ENCODE measurements around the gene ABHD2. TPM values are rescaled to one million over a fixed set of nuclear protein-coding genes. Genes with fewer than 3 reads are reported as not detected.

ABHD2 gene
- total RNA-seq, 5 donors from 2014 or later (not counting 1 experiment from before 2014, with no cell fraction given), result 52.5 to 70.8 (median 58.5) TPM

DNA sequence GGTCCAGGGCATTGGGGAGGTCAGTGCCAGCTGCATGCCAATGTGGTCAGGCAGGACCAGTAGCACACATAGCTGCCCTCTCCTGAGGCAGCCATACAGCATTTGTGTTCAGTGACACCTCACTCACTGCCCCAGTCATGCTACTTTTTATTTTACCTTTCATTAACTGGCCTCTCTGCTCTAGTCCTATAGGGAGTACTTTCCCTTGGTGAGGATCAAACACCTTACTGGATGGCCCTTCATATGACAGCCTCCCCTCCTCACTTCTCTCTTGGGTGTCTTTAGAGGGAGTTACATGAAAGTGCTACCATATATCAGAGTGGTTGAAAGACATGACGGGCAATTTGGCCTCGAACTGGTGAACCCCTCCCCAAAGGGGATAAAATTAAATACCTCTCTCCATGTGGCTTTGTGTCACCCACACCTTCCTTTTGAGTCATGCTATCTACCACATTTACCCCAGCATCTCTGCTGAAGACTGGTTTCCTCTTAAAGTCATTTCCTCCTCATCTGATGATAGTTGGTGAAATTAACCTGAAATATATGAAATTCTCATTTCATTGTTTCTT is 115.5 kb downstream of the ABHD2 start:
- H3K36me3 ChIP-seq (ENCODE audit: control insufficient read depth in 2 of 2, extremely low read depth in 1 of 2, insufficient read depth in 1 of 2, low read length in 1 of 2), result peaks cover 1 to 5% of the 10 kb centered on the region in 2 donors
- peaks cover 4 to 21% of the 10 kb centered on the region in 2 experiments for H3K4me1 ChIP-seq (ENCODE audit: control insufficient read depth in 1 of 2, extremely low read depth in 1 of 2, insufficient read depth in 2 of 2, low read length in 2 of 2)
- H3K27me3 ChIP-seq (replicated peaks in 1 of 2; ENCODE audit: control insufficient read depth in 2 of 2, extremely low read depth in 1 of 2, insufficient read depth in 2 of 2, low read length in 1 of 2), result peaks cover 0 to 8% of the 10 kb centered on the region in 2 experiments
- H3K9me3 ChIP-seq, result no peaks in the 10 kb centered on the region
- no peak overlapping the region for H3K4me3 Mint-ChIP-seq
- H3K27ac Mint-ChIP-seq, result peak overlapping the region; percentile 5 to 83
- H3K4me1 Mint-ChIP-seq, result peaks cover 21 to 30% (median 30%) of the 10 kb centered on the region in 3 donors
- peak in 1 of 35 experiments; percentile 16 for DNase-seq
- ChIA-PET POLR2A (no interaction called here), CTCF (interaction anchor here in 1 of 2 donors (0.8 kb wide), 1 partner anchor 10 kb away, joined by 3 read pairs; no protein-coding TSS in a partner anchor)
- peaks cover 3% of the 10 kb centered on the region in 2 donors for H3K27me3 Mint-ChIP-seq
- H3K36me3 Mint-ChIP-seq, result peaks cover 8% of the 10 kb centered on the region
- H3K4me3 ChIP-seq (ENCODE audit: control insufficient read depth in 1 of 2, extremely low read depth in 1 of 2, low read length in 1 of 2), result no peak overlapping the region
- ATAC-seq (replicated peaks in 1 of 4), result peak in 3 of 4 experiments; percentile 67 to 73 (median 72)
- no CpG with 5 or more reads among the region's 2 CpGs for WGBS (ENCODE audit: insufficient coverage)
- no peak overlapping the region for H3K27ac ChIP-seq (ENCODE audit: low read length)
- no peaks in the 10 kb centered on the region for H3K9me3 Mint-ChIP-seq

DNA sequence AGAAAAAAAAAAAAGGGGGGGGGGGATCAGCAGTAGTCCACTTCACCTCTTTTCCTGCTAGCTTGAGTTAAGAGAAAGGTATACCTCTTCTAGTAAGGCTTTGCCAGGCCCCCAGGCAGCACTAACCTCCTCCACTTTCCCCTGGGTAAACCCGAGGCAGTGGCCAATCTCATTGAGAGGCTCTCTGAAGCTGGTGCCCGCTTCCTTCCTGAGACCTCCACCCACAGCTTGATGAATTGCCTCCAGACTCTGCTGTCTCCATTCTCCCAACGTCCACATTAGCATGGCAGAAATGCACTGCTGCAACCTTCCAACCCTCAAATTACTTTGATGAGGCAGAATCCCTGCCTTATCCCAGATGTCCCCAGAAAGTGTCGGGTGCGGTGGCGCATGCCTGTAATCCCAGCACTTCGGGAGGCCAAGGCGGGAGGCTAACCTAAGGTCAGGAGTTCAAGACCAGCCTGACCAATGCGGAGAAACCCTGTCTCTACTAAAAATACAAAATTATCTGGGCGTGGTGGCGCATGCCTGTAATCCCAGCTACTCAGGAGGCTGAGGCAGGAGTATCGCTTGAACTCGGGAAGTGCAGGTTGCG is 117.8 kb downstream of the ABHD2 start:
- Histone ChIP-seq H3K4me1 (ENCODE audit: control insufficient read depth in 1 of 2, extremely low read depth in 1 of 2, insufficient read depth in 2 of 2, low read length in 2 of 2) (peaks cover 4 to 21% of the 10 kb centered on the region in 2 experiments), H3K36me3 (ENCODE audit: control insufficient read depth in 2 of 2, extremely low read depth in 1 of 2, insufficient read depth in 1 of 2, low read length in 1 of 2) (no peaks in the 10 kb centered on the region), H3K4me3 (ENCODE audit: control insufficient read depth in 1 of 2, extremely low read depth in 1 of 2, low read length in 1 of 2) (no peak overlapping the region), H3K27me3 (replicated peaks in 1 of 2; ENCODE audit: control insufficient read depth in 2 of 2, extremely low read depth in 1 of 2, insufficient read depth in 2 of 2, low read length in 1 of 2) (peaks cover 0 to 8% of the 10 kb centered on the region in 2 experiments), H3K9me3 (no peaks in the 10 kb centered on the region), H3K27ac (ENCODE audit: low read length) (no peak overlapping the region)
- 76% methylated on average over 9 of the region's 14 CpGs for WGBS (ENCODE audit: insufficient coverage)
- Mint-ChIP-seq H3K36me3 (peaks cover 3% of the 10 kb centered on the region), H3K27me3 (peaks cover 3% of the 10 kb centered on the region in 2 donors), H3K9me3 (no peaks in the 10 kb centered on the region), H3K27ac (no peak overlapping the region), H3K4me1 (peaks cover 21 to 30% (median 30%) of the 10 kb centered on the region in 3 donors), H3K4me3 (no peak overlapping the region)
- DNase-seq (no peak), ATAC-seq (replicated peaks in 1 of 4) (no peak)
- CTCF ChIA-PET, result interaction anchor here (0.6 to 2.1 kb wide), 17 partner anchors 9 to 1260 kb away, joined by 3 to 11 read pairs (median 4); partner anchors contain the start of gene FANCI (in 1 of the 2)
- POLR2A ChIA-PET, result no interaction called here

DNA sequence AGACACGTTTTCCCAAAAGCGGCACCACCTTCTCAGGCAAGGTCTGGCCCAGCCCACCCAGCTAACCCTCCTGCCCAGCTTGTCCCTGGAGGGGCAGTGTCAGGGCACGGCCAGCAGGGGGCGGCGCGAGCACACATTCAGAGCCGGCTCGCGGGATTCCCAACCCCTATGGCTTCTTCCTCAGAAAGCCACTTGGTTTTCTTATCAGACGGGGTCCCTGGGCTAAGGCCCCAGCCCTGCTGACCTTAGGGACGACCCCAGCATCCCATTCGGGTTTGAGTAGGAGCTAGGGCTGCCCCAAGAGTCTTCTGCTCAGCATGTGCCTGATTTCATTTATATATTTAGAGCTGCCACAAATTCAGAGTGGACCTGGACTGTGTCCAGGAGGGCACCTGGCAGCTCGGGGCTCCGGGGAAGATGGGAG is 118.7 kb downstream of the ABHD2 start:
- no peak overlapping the region for H3K27ac Mint-ChIP-seq

DNA sequence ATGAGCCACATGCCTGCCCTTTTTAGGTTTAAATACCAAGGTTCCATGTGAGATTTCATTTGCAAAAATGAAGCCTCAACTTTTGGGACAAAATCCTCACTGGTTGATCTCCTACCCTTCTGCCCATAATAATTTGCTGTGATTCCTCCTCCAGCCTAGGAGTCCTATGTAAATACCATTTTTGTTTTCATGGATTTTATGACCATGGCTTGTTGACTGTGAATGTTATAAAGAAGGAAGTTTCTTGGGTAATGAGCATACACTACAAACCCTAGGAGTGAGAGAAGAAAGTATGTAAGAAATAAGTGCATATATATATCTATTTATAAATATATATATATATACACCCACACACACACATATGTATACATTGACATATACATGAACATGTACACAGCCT is 120.0 kb downstream of the ABHD2 start:
- H3K27ac ChIP-seq (ENCODE audit: low read length), result no peak overlapping the region
- Mint-ChIP-seq H3K27me3 (peaks cover 3% of the 10 kb centered on the region in 2 donors), H3K4me3 (no peak overlapping the region), H3K36me3 (no peaks in the 10 kb centered on the region), H3K27ac (no peak overlapping the region), H3K4me1 (peaks cover 20 to 29% (median 27%) of the 10 kb centered on the region in 3 donors), H3K9me3 (no peaks in the 10 kb centered on the region)
- H3K27me3 ChIP-seq (replicated peaks in 1 of 2; ENCODE audit: control insufficient read depth in 2 of 2, extremely low read depth in 1 of 2, insufficient read depth in 2 of 2, low read length in 1 of 2), result peaks cover 0 to 8% of the 10 kb centered on the region in 2 experiments
- no peak overlapping the region for H3K4me3 ChIP-seq (ENCODE audit: control insufficient read depth in 1 of 2, extremely low read depth in 1 of 2, low read length in 1 of 2)
- ATAC-seq (replicated peaks in 1 of 4) (no peak), DNase-seq (no peak)
- H3K4me1 ChIP-seq (ENCODE audit: control insufficient read depth in 1 of 2, extremely low read depth in 1 of 2, insufficient read depth in 2 of 2, low read length in 2 of 2), result peaks cover 4 to 21% of the 10 kb centered on the region in 2 experiments
- CTCF ChIA-PET, result no interaction called here
- POLR2A ChIA-PET, result no interaction called here
- H3K36me3 ChIP-seq (ENCODE audit: control insufficient read depth in 2 of 2, extremely low read depth in 1 of 2, insufficient read depth in 1 of 2, low read length in 1 of 2), result no peaks in the 10 kb centered on the region
- no peaks in the 10 kb centered on the region for H3K9me3 ChIP-seq

More for the DNA sequence above, 118.7 kb downstream of the ABHD2 start:
- 0% methylated on average over 14 of the region's 14 CpGs for WGBS (ENCODE audit: insufficient coverage)
- H3K27me3 ChIP-seq (replicated peaks in 1 of 2; ENCODE audit: control insufficient read depth in 2 of 2, extremely low read depth in 1 of 2, insufficient read depth in 2 of 2, low read length in 1 of 2), result peaks cover 0 to 8% of the 10 kb centered on the region in 2 experiments
- H3K27me3 Mint-ChIP-seq, result peaks cover 3% of the 10 kb centered on the region in 2 donors
- CTCF ChIA-PET, result interaction anchor here (0.6 to 2.1 kb wide), 15 partner anchors 8 to 304 kb away, joined by 3 to 11 read pairs (median 4); partner anchors contain the start of genes FANCI (in 1 of the 2) and POLG (in 1 of the 2)
- no peaks in the 10 kb centered on the region for H3K36me3 Mint-ChIP-seq
- no peaks in the 10 kb centered on the region for H3K9me3 ChIP-seq
- H3K4me3 ChIP-seq (ENCODE audit: control insufficient read depth in 1 of 2, extremely low read depth in 1 of 2, low read length in 1 of 2), result no peak overlapping the region
- POLR2A ChIA-PET, result interaction anchor here in 1 of 2 donors (0.5 kb wide), 1 partner anchor 246 kb away, joined by 4 read pairs; no protein-coding TSS in a partner anchor
- H3K4me3 Mint-ChIP-seq, result peak overlapping the region in 1 of 3 donors; percentile 19
- H3K9me3 Mint-ChIP-seq, result no peaks in the 10 kb centered on the region
- no peaks in the 10 kb centered on the region for H3K36me3 ChIP-seq (ENCODE audit: control insufficient read depth in 2 of 2, extremely low read depth in 1 of 2, insufficient read depth in 1 of 2, low read length in 1 of 2)
- peaks cover 4 to 21% of the 10 kb centered on the region in 2 experiments for H3K4me1 ChIP-seq (ENCODE audit: control insufficient read depth in 1 of 2, extremely low read depth in 1 of 2, insufficient read depth in 2 of 2, low read length in 2 of 2)
- peaks cover 21 to 30% (median 30%) of the 10 kb centered on the region in 3 donors for H3K4me1 Mint-ChIP-seq
- no peak overlapping the region for H3K27ac ChIP-seq (ENCODE audit: low read length)
- peak; percentile 9 to 81 (median 56) for DNase-seq
- ATAC-seq (replicated peaks in 1 of 4), result peak; percentile 80 to 91 (median 82)

DNA sequence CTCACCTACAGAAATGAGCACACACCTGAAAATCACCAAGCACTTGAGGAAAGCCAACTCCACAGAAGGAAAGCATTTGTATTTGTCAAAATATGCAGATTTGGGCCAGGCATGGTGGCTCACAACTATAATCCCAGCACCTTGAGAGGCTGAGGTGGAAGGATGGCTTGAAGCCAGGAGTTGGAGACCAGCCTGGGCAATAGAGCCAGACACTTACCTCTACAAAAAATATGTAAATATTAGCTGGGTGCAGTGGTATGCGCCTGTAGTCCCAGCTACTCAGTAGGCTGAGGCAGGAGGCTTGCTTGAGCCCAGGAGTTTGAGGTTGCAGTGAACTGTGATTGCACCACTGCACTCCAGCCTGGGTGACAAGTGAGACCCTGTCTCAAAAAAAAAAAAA is 120.8 kb downstream of the ABHD2 start:
- H3K27me3 Mint-ChIP-seq, result peaks cover 3% of the 10 kb centered on the region in 2 donors
- H3K4me1 Mint-ChIP-seq, result peaks cover 12 to 21% (median 19%) of the 10 kb centered on the region in 3 donors
- Histone ChIP-seq H3K36me3 (ENCODE audit: control insufficient read depth in 2 of 2, extremely low read depth in 1 of 2, insufficient read depth in 1 of 2, low read length in 1 of 2) (no peaks in the 10 kb centered on the region), H3K27me3 (replicated peaks in 1 of 2; ENCODE audit: control insufficient read depth in 2 of 2, extremely low read depth in 1 of 2, insufficient read depth in 2 of 2, low read length in 1 of 2) (peaks cover 0 to 8% of the 10 kb centered on the region in 2 experiments), H3K27ac (ENCODE audit: low read length) (no peak overlapping the region), H3K4me1 (ENCODE audit: control insufficient read depth in 1 of 2, extremely low read depth in 1 of 2, insufficient read depth in 2 of 2, low read length in 2 of 2) (peaks cover under 1 to 16% of the 10 kb centered on the region in 2 experiments), H3K4me3 (ENCODE audit: control insufficient read depth in 1 of 2, extremely low read depth in 1 of 2, low read length in 1 of 2) (no peak overlapping the region), H3K9me3 (no peaks in the 10 kb centered on the region)
- POLR2A ChIA-PET, result no interaction called here
- H3K9me3 Mint-ChIP-seq, result no peaks in the 10 kb centered on the region
- CTCF ChIA-PET, result interaction anchor here (0.7 to 0.8 kb wide), 3 partner anchors 40 to 1227 kb away, joined by 4 read pairs; no protein-coding TSS in a partner anchor
- no peaks in the 10 kb centered on the region for H3K36me3 Mint-ChIP-seq
- DNase-seq (no peak), ATAC-seq (replicated peaks in 1 of 4) (no peak)
- WGBS (ENCODE audit: insufficient coverage), result no CpG with 5 or more reads among the region's 1 CpG
- H3K27ac Mint-ChIP-seq, result no peak overlapping the region
- no peak overlapping the region for H3K4me3 Mint-ChIP-seq

DNA sequence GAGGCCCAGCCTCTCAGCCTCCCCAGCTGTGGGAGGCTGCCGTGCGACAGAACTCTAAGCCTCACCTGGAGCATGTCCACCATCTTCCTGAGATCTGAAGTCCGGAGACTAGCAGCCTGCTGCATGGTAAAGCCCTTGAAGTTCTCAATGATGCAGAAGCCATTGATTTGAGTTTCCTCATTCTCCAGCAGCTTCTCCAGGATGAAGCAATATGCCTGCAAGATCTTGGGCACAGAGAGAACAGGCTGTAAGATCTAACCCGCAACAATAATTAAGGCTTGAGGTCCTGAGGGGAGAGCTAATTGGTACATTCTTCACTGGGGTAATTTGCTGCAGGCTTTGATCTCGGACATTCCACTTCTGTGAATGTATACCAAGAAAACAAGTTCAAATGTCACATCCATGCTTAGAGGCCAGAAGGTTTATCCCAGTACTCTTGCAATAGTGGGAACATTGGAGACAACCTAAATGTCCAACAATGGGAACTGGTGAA is 123.5 kb downstream of the ABHD2 start:
- Histone ChIP-seq H3K9me3 (no peaks in the 10 kb centered on the region), H3K27ac (ENCODE audit: low read length) (no peak overlapping the region), H3K4me3 (ENCODE audit: control insufficient read depth in 1 of 2, extremely low read depth in 1 of 2, low read length in 1 of 2) (no peak overlapping the region), H3K36me3 (ENCODE audit: control insufficient read depth in 2 of 2, extremely low read depth in 1 of 2, insufficient read depth in 1 of 2, low read length in 1 of 2) (no peaks in the 10 kb centered on the region), H3K4me1 (ENCODE audit: control insufficient read depth in 1 of 2, extremely low read depth in 1 of 2, insufficient read depth in 2 of 2, low read length in 2 of 2) (peaks cover 0 to 6% of the 10 kb centered on the region in 2 experiments), H3K27me3 (replicated peaks in 1 of 2; ENCODE audit: control insufficient read depth in 2 of 2, extremely low read depth in 1 of 2, insufficient read depth in 2 of 2, low read length in 1 of 2) (peaks cover 0 to 12% of the 10 kb centered on the region in 2 experiments)
- Mint-ChIP-seq H3K4me1 (peaks cover 5 to 7% (median 5%) of the 10 kb centered on the region in 3 donors), H3K27me3 (peaks cover 3% of the 10 kb centered on the region in 2 donors), H3K27ac (no peak overlapping the region), H3K9me3 (no peaks in the 10 kb centered on the region), H3K4me3 (no peak overlapping the region), H3K36me3 (no peaks in the 10 kb centered on the region)
- ATAC-seq (replicated peaks in 1 of 4), result no peak
- POLR2A ChIA-PET, result no interaction called here
- WGBS (ENCODE audit: insufficient coverage), result 96% methylated on average over 3 of the region's 5 CpGs
- no peak for DNase-seq
- CTCF ChIA-PET, result no interaction called here
